ENCODE results near the gene CWF19L2. TPM values are rescaled to one million over a fixed set of nuclear protein-coding genes. Genes with fewer than 3 reads are reported as not detected.
"Not testable (repeated sequence)": the region's sequence is repeated elsewhere in the genome, so short reads cannot be mapped to it uniquely, and the experiment has no call there.

CWF19L2 gene
- total RNA-seq, 1 experiment from 2014 or later = 7.0 TPM

- ChIA-PET POLR2A (no interaction called here), CTCF (no interaction called here), RAD21 (ENCODE audit: low non-redundant PET in 1 of 2, low total read pairs in 2 of 2, uncharacterized antibody in 2 of 2, unreplicated experiment in 2 of 2) (no interaction called here)
- H3K27me3 ChIP-seq (ENCODE audit: insufficient read depth, low read length) = no peaks in the 10 kb centered on the region
- no peak overlapping the region for H3K9ac ChIP-seq (ENCODE audit: low read length)
- TF ChIP-seq TCF7L2 (IDR thresholded peaks at IDR 0.05; ENCODE audit: borderline replicate concordance, extremely low read depth, insufficient read depth, insufficient read length) (no peak), YY1 (IDR thresholded peaks at IDR 0.05; ENCODE audit: extremely low read depth, insufficient replicate concordance, low read depth, low read length) (no peak), JUND (IDR thresholded peaks at IDR 0.05) (no peak), CBX3 (IDR thresholded peaks at IDR 0.05; ENCODE audit: low read depth) (no peak), CEBPB (IDR thresholded peaks at IDR 0.05; ENCODE audit: low read depth) (no peak), EGR1 (IDR thresholded peaks at IDR 0.05; ENCODE audit: low read depth) (no peak), POLR2AphosphoS5 (IDR thresholded peaks at IDR 0.05; ENCODE audit: low read depth, low read length) (no peak), EZH2phosphoT487 (IDR thresholded peaks at IDR 0.05; ENCODE audit: borderline replicate concordance) (no peak), ZBTB33 (IDR thresholded peaks at IDR 0.05; ENCODE audit: extremely low read depth, insufficient replicate concordance, low read length) (no peak), CTCF (IDR thresholded peaks at IDR 0.05 in 2 of 3, conservative IDR thresholded peaks at IDR 0.05 in 1 of 3; ENCODE audit: borderline replicate concordance in 1 of 3, insufficient read depth in 1 of 3, low read depth in 2 of 3, low read length in 2 of 3) (no peak), POLR2A (IDR thresholded peaks at IDR 0.05; ENCODE audit: borderline replicate concordance, extremely low read depth, insufficient read depth, insufficient read length) (no peak), FOSL1 (IDR thresholded peaks at IDR 0.05; ENCODE audit: low read depth) (no peak), SRF (IDR thresholded peaks at IDR 0.05; ENCODE audit: low read depth) (no peak), EZH2 (IDR thresholded peaks at IDR 0.05) (no peak), ELF1 (IDR thresholded peaks at IDR 0.05; ENCODE audit: borderline replicate concordance, low read depth) (no peak), ZFX (IDR thresholded peaks at IDR 0.05) (no peak), SIN3A (IDR thresholded peaks at IDR 0.05; ENCODE audit: low read depth) (no peak), RAD21 (IDR thresholded peaks at IDR 0.05; ENCODE audit: low read depth) (no peak), MAX (IDR thresholded peaks at IDR 0.05) (no peak), ZNF274 (IDR thresholded peaks at IDR 0.05; ENCODE audit: low read depth, low read length) (no peak)
- no peaks in the 10 kb centered on the region for H3K9me3 ChIP-seq (ENCODE audit: control insufficient read depth in 1 of 2, insufficient read depth in 1 of 2, low read depth in 1 of 2, low read length in 2 of 2)
- DNase-seq (ENCODE audit: low read depth, low spot score) = no peak
- H2AFZ ChIP-seq (ENCODE audit: low read depth, low read length, poor library complexity, severe bottlenecking) = no peak overlapping the region
- no peak for ATAC-seq
- no peaks in the 10 kb centered on the region for H4K20me1 ChIP-seq (ENCODE audit: insufficient read depth)
- no peaks in the 10 kb centered on the region for H3K36me3 ChIP-seq (ENCODE audit: control insufficient read depth in 1 of 2, insufficient read depth in 2 of 2, low read length in 2 of 2)
- no peaks in the 10 kb centered on the region for H3K79me2 ChIP-seq (ENCODE audit: insufficient read depth, low read length)
- H3K9me2 ChIP-seq (ENCODE audit: insufficient read depth) = no peaks in the 10 kb centered on the region
- no TSS peak for BruUV-seq (replicated peaks)
- H3K27ac ChIP-seq (ENCODE audit: low read depth, low read length) = no peak overlapping the region
- no peak overlapping the region for H3K4me2 ChIP-seq (ENCODE audit: low read length)
- intact Hi-C loops (cut with micrococcal nuclease) = no loop called here
- H3K4me1 ChIP-seq (ENCODE audit: control insufficient read depth in 1 of 2, insufficient read depth in 2 of 2, low read length in 2 of 2) = no peaks in the 10 kb centered on the region
- no peak overlapping the region for H3K4me3 ChIP-seq (replicated peaks in 1 of 2; ENCODE audit: low read depth in 1 of 2, low read length in 2 of 2)
Observed at GRCh38 chr11:107467696-107468095, 10.1 kb upstream of the CWF19L2 start.

GRCh38 chr11:107466275-107466866 lies 8.7 kb upstream of the CWF19L2 start:
- H3K27ac ChIP-seq (ENCODE audit: low read depth, low read length); CTCF ChIA-PET; H3K79me2 ChIP-seq (ENCODE audit: insufficient read depth, low read length); H3K9ac ChIP-seq (ENCODE audit: low read length); H3K27me3 ChIP-seq (ENCODE audit: insufficient read depth, low read length); ATAC-seq; H3K9me3 ChIP-seq (ENCODE audit: control insufficient read depth in 1 of 2, insufficient read depth in 1 of 2, low read depth in 1 of 2, low read length in 2 of 2); POLR2A ChIA-PET; BruUV-seq (replicated peaks); H4K20me1 ChIP-seq (ENCODE audit: insufficient read depth); H3K36me3 ChIP-seq (ENCODE audit: control insufficient read depth in 1 of 2, insufficient read depth in 2 of 2, low read length in 2 of 2); DNase-seq (ENCODE audit: low read depth, low spot score); intact Hi-C loops (cut with micrococcal nuclease); H3K4me2 ChIP-seq (ENCODE audit: low read length); H3K4me3 ChIP-seq (replicated peaks in 1 of 2; ENCODE audit: low read depth in 1 of 2, low read length in 2 of 2); RAD21 ChIA-PET (ENCODE audit: low non-redundant PET in 1 of 2, low total read pairs in 2 of 2, uncharacterized antibody in 2 of 2, unreplicated experiment in 2 of 2); H2AFZ ChIP-seq (ENCODE audit: low read depth, low read length, poor library complexity, severe bottlenecking); H3K4me1 ChIP-seq (ENCODE audit: control insufficient read depth in 1 of 2, insufficient read depth in 2 of 2, low read length in 2 of 2); H3K9me2 ChIP-seq (ENCODE audit: insufficient read depth): not testable (repeated sequence)

Measured in HCT116 (cell line).